ENCODE measurements around the gene CHSY3.

CHSY3 gene

DNA sequence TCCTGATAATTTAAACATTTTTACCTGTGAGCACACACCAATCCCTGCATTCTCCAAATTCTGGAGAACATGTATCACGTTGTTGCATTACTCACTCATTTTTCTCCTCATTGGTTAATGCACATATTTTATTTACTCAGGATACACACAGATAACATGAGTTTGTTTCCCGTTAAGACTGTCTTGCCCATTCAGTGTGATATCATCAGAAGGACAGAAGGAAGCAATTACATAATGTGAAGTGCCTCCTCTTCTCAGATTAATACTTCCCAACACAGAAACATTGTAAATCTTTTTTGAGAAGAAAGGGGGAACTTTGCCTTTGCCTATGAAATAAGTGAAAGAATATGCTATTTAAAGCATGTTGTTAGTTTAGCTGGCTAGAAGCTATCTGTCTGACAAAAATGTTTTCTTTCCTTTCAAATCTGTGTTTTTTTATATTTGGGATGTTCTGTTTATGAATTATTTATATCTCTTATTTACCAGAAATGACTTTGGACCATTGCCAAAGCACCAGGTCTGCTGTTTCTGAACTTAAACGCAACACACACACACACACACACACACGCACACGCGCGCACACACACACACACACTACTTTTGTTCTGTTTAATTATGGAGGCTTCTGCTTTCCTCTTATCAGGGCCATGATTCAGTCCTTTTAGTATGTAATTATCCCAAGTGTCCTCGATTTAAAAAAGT, 186.5 kb downstream of the CHSY3 start:
- H3K4me3 ChIP-seq (replicated peaks in 1 of 2; ENCODE audit: low read depth in 2 of 2, low read length in 2 of 2) = no peak overlapping the region
- TF ChIP-seq, protein P1, sequence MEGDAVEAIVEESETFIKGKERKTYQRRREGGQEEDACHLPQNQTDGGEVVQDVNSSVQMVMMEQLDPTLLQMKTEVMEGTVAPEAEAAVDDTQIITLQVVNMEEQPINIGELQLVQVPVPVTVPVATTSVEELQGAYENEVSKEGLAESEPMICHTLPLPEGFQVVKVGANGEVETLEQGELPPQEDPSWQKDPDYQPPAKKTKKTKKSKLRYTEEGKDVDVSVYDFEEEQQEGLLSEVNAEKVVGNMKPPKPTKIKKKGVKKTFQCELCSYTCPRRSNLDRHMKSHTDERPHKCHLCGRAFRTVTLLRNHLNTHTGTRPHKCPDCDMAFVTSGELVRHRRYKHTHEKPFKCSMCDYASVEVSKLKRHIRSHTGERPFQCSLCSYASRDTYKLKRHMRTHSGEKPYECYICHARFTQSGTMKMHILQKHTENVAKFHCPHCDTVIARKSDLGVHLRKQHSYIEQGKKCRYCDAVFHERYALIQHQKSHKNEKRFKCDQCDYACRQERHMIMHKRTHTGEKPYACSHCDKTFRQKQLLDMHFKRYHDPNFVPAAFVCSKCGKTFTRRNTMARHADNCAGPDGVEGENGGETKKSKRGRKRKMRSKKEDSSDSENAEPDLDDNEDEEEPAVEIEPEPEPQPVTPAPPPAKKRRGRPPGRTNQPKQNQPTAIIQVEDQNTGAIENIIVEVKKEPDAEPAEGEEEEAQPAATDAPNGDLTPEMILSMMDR (IDR thresholded peaks at IDR 0.05; ENCODE audit: low read depth, low read length) = no peak
- DNase-seq (ENCODE audit: low read depth in 2 of 2) = peak; percentile 25 to 35

DNA sequence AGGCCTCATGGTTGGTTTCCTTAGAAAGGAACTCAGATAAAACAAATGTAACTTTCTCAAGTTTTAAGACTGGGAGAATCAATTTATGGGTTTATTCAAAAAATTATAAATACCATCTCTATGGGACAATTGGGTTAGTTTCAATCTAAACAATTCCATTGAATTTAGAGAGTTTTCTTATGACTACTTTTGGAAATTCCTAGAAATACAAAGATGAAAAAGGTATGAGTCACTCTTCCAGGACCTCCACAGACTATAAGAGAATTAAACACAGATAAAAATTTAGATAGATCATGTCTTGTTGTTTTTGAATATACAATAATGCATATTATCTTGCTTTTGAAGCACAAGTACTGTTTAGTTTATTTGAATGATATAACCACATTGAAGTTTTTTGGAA, 188.7 kb downstream of the CHSY3 start:
- TF ChIP-seq, protein P1 (IDR thresholded peaks at IDR 0.05; ENCODE audit: low read depth, low read length) = no peak
- peak in 1 of 2 donors; percentile 13 for DNase-seq (ENCODE audit: low read depth in 2 of 2)

DNA sequence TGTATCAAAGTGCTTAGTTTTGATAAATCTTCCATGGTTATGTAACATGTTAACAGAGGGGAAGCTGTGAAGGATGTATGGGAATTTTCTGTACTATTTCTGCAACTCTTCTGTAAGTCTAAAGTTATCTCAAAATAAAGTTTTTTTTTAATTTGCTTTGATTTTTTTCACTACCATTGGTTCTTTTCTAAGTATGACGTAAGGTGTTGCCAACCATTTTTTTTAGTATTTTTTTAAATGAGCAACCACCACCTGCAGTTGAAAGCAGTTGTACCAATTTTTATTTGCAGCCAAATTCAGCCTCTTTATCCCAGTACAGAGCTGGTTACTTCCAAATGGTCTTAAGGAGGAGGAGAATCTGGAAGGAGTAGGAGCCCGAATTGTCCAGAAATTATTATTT, 192.2 kb downstream of the CHSY3 start:
- DNase-seq (ENCODE audit: low read depth in 2 of 2) = no peak
- H3K4me3 ChIP-seq (replicated peaks in 1 of 2; ENCODE audit: low read depth in 2 of 2, low read length in 2 of 2) = no peak overlapping the region
- TF ChIP-seq, protein P1 (IDR thresholded peaks at IDR 0.05; ENCODE audit: low read depth, low read length) = no peak

More for the DNA sequence above, 188.7 kb downstream of the CHSY3 start:
- no peak overlapping the region for H3K4me3 ChIP-seq (replicated peaks in 1 of 2; ENCODE audit: low read depth in 2 of 2, low read length in 2 of 2)

DNA sequence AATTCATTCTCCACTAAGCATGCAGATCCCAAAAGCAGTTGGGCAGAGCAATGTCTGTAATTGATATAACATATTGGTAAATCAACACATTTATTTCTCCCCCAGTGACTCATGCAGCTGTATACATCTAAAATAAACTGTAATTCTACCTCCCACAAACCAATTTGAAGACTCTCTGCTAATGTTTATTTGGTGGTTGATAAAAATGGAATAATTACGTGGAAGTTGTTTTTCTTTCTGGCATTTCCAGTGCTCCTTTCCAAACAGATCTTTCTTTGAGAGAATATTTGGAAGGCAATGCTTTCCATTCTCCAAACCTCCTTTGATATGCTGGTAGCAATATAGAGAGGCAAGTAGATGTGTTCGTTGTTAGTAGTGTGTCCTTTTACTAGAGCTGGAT, 194.7 kb downstream of the CHSY3 start:
- DNase-seq (ENCODE audit: low read depth in 2 of 2) = no peak
- H3K4me3 ChIP-seq (replicated peaks in 1 of 2; ENCODE audit: low read depth in 2 of 2, low read length in 2 of 2) = no peak overlapping the region
- TF ChIP-seq, protein P1 (IDR thresholded peaks at IDR 0.05; ENCODE audit: low read depth, low read length) = no peak

DNA sequence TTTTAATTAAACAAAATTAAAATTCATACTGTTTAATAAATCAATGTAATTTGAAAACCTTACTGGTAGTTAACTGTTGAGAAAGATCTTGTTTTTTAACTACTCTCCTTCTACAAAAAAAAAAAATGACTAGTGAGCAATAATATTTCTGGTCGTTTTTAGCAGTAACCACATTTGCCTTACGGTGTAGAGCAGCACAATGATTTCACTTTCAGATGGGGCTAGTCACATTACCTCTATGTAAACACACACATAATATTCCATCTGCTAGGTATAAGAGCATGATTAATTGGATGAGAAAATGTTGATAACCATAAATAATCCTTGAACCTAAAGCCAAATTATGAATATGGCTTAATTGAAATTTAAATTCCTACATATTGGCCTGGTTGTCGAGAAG, 198.1 kb downstream of the CHSY3 start:
- H3K4me3 ChIP-seq (replicated peaks in 1 of 2; ENCODE audit: low read depth in 2 of 2, low read length in 2 of 2) = no peak overlapping the region
- TF ChIP-seq, protein P1 (IDR thresholded peaks at IDR 0.05; ENCODE audit: low read depth, low read length) = no peak
- DNase-seq (ENCODE audit: low read depth in 2 of 2) = no peak

DNA sequence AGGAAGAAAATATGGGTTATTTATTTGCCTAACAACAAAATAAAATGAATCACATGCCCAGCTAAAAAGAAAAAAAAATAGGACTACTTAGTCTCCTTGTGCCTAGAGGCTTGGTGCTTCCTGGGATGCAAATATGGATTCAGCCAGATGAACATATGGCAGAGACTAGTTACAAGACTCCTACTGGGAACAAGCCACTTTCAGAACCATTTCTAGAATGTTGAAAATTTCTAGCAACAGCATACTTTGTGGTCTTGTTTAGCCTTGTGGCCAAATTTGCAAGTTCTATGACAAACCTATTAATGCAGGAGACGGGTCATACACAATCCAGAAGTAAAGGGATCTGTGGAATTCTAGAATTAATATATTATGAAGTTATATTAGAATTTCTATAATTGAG, 198.7 kb downstream of the CHSY3 start:
- DNase-seq (ENCODE audit: low read depth in 2 of 2) = no peak
- H3K4me3 ChIP-seq (replicated peaks in 1 of 2; ENCODE audit: low read depth in 2 of 2, low read length in 2 of 2) = no peak overlapping the region
- TF ChIP-seq, protein P1 (IDR thresholded peaks at IDR 0.05; ENCODE audit: low read depth, low read length) = no peak

All from cardiac fibroblast (primary cell).